GM18951 (cell line): ENCODE results near the gene NANOGP8.

Experiments
- POLR2A ChIP-seq: IDR thresholded peaks from 4 replicates; pipeline ENCODE4 v1.6.1; 2011; ENCODE audit warnings: mild to moderate bottlenecking; ENCODE audit not compliant: insufficient read length, insufficient read depth; ENCODE audit errors: extremely low read depth
- in situ Hi-C: fragments of 300-500 bp; cut with MboI; formaldehyde crosslinking; loops from one replicate; pipeline ENCODE4 v1.12.0; 2022; ENCODE audit warnings: low sequenced_read_pairs, mixed read lengths, inconsistent platforms; ENCODE audit not compliant: unreplicated experiment

NANOGP8 gene

GRCh38 chr15:35080226-35080625 lies 4.9 kb downstream of the NANOGP8 start:
- TF ChIP-seq POLR2A: no peak
- in situ Hi-C loops: no loop called here

GRCh38 chr15:35078221-35078915 lies 6.7 kb downstream of the NANOGP8 start:
- in situ Hi-C loops: loop anchor here (10.0 kb wide), 1 partner anchor 206 kb away; no protein-coding TSS in a partner anchor
- no peak for TF ChIP-seq POLR2A

DNA sequence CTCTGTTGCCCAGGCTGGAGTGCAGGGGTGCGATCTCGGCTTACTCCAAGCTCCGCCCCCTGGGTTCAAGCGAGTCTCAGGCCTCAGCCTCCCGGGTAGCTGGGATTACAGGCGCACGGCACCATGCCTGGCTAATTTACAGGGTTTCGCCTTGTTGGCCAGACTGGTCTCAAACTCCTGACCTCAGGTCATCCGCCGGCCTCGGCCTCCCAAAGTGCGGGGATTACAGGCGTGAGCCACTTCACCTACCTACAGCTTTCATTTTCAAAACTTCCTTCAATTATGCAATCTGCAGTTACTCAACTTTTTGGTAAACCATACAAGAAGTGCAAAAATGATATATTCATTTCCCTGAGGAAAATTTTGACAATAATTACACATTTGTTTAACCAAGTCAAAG lies 14.0 kb downstream of the NANOGP8 start:
- in situ Hi-C loops: loop anchor here (10.0 kb wide), 1 partner anchor 214 kb away; no protein-coding TSS in a partner anchor

DNA sequence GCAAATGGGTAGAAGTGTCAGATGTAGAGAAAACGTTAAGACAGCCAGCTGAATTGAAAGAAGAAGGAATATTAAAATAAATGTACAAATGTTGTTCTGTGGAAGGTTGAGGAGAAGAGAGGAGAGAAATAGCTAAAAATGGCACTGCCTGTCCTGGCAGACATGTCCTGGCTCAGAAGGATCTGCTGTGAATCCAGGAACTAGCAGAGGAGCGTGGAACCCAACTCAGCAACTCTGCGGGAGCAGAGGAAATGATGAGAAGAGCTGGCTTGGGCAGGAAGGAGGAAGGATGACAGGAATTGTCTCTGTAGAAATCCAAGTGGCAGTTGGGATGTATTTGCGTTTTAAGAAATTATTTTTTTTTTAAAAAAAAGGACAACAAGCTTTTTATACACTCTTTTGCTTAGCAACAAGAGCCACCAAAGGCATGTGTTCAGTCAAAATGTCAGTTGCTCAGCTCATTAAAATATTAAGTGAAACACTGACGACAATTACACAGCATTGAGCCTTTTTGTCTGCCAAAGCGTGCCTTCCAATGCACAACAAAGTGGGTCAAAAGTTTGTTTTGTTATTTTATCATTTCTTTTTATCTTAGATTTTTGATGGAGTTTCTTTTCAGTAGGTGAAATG lies 16.1 kb downstream of the NANOGP8 start:
- in situ Hi-C loops: loop anchor here (10.0 kb wide), 1 partner anchor 376 kb away; no protein-coding TSS in a partner anchor
- TF ChIP-seq POLR2A: no peak

More for the DNA sequence above, 14.0 kb downstream of the NANOGP8 start:
- no peak for TF ChIP-seq POLR2A

GRCh38 chr15:35067496-35068347 lies 17.4 kb downstream of the NANOGP8 start:
- in situ Hi-C loops: loop anchor here (10.0 kb wide), 1 partner anchor 377 kb away; no protein-coding TSS in a partner anchor
- TF ChIP-seq POLR2A: no peak

GRCh38 chr15:35066094-35066493 lies 19.0 kb downstream of the NANOGP8 start:
- in situ Hi-C loops: loop anchor here (10.0 kb wide), 1 partner anchor 379 kb away; no protein-coding TSS in a partner anchor
- no peak for TF ChIP-seq POLR2A

DNA sequence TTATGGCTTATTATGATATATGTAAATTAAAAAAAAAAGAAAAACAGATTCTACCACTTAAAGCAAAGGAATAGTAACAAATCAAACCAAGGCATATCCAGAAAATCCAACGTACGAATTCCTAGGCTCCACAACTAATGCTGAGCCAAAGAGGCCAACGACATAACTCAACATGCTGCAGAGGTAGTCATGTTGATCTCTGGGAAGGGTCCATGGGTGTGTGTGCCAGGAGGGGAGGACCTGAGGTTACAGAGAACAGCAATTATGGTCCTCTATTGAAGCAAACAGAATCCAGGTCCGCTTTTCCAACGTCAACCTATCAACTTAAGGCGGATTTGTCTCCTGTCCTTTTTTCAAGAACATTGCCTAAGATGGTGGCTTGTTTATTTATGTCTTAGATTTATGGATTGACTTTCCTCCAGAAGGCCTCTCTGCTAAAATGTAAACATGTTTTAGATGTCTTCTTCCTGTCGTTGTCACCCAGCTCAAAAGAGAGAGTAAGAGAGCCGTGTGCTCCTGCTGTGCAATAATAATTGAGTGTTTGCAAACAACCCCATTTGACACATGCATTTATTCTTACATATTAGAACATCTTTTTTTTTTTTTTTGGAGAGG lies 20.4 kb downstream of the NANOGP8 start:
- TF ChIP-seq POLR2A: no peak

DNA sequence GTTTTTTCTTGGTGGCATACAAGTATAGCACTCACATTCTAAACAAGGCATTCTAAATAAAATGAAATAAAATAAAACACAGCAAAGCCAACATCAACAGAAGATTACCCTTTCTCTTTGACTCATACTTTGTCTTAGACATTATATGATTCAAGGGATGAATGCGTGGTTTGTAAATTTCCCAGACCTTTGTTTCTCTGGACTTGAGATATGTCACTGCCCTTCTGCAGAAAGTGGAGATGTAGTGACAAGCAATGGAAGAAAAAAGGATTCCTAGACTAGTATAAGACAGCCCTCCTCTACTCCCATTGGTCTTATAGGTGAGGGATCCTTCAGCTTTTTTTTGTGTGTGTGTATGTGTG lies 22.4 kb downstream of the NANOGP8 start:
- no peak for TF ChIP-seq POLR2A
- in situ Hi-C loops: loop anchor here (10.0 kb wide), 1 partner anchor 382 kb away; no protein-coding TSS in a partner anchor

More for the DNA sequence above, 20.4 kb downstream of the NANOGP8 start:
- in situ Hi-C loops: loop anchor here (10.0 kb wide), 1 partner anchor 380 kb away; no protein-coding TSS in a partner anchor

DNA sequence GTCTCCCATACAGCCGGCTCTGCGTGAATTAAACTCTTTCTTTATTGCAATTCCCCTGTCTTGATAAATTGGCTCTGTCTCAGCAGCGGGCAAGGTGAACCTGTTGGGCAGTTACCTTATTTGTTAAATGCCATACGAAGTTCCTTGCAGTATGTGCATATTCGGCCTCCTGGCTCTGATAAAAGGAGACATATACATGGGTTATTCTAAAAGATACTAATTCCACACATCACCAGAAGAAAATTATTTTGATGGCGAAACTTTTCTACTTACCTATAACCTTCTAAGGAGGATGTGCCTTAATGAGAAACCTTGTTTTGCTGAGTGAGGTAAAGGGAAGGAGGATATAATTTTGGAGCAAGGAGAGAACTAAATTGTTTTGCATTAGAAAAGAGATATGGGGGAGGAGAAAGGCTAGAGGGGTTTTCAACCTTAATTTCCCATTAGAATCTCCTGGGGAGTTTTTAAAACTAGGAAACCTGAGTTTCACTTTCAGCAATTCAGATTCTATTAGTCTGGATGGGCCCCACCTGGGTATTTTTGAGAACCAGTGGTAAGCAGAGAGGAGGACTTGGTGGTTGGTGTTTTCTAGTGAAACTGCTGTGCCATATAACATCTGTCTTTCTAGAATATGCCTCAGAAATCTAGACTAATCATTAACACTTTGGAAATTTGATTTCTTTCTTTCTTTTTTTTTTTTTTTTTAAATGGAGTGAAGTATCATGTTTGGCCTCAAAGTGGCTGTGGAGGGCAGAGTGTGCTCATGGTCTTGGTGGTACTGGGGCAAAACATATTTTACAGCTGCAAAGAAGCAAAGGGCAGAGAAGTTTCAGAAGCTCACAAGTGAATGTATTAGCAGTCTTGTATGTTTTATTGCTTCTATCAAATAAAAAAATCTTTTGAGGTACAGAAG lies 23.0 kb downstream of the NANOGP8 start:
- in situ Hi-C loops: loop anchor here (10.0 kb wide), 1 partner anchor 383 kb away; no protein-coding TSS in a partner anchor
- no peak for TF ChIP-seq POLR2A

- TF ChIP-seq POLR2A: no peak
- in situ Hi-C loops: loop anchor here (10.0 kb wide), 1 partner anchor 384 kb away; no protein-coding TSS in a partner anchor
Observed at GRCh38 chr15:35061161-35061824, 23.8 kb downstream of the NANOGP8 start.

DNA sequence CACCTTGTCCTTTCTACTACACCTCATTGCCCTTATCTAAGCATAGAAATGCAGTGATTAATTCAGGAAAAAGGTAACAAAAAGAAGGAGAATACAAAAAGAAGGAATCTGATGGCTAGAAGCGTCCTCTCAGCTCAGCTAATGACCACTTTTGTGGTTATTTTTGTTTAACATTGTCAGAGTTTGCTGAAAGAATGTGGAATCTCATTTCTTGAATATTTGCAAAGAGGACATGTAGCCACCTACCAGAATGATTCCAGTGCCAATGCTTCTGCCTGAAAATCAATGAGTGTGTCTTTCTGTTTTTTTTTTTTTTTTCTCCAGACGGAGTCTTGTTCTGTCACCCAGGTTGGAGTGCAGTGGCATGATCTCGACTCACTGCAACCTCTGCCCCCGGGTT lies 24.5 kb downstream of the NANOGP8 start:
- TF ChIP-seq POLR2A: no peak
- in situ Hi-C loops: loop anchor here (10.0 kb wide), 1 partner anchor 384 kb away; no protein-coding TSS in a partner anchor
